ENCODE data around the gene NKAIN2.

NKAIN2 gene

DNA sequence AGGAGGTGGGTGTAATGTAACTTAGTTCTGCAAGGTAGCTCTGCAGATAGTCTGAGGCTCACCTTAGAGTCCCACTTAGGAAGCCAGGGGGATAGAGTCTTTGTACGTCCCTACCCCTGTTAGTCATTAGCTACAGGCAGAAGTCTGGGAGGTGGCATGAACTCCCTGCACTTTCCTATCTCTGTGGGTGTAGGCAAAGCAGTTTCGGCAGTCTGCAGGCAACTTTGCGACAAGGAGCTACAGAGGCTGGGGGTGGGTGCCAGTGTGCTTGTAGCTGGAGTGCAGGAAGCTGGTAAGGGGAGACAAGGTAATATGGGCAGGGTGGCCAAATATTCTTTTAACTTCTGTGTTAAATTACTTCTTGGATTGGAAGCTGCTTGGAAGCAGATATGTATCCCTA, 45.7 kb downstream of the NKAIN2 start:
- Histone ChIP-seq H3K36me3 (replicated peaks) (no peaks in the 10 kb centered on the region), H3K27me3 (replicated peaks) (no peaks in the 10 kb centered on the region), H3K27ac (no peak overlapping the region), H3K4me3 (ENCODE audit: low read depth, low read length) (no peak overlapping the region)
- no peak for TF ChIP-seq CTCF (IDR thresholded peaks at IDR 0.05; ENCODE audit: low read depth, low read length, missing control alignments)
- in situ Hi-C loops (cut with HindIII; ENCODE audit: low pct_ligation_motif_present, low sequenced_read_pairs) = no loop called here
- DNase-seq = no peak

GRCh38 chr6:123850555-123850954, 46.9 kb downstream of the NKAIN2 start:
- TF ChIP-seq CTCF (IDR thresholded peaks at IDR 0.05; ENCODE audit: low read depth, low read length, missing control alignments) = no peak
- Histone ChIP-seq H3K27ac (no peak overlapping the region), H3K36me3 (replicated peaks) (no peaks in the 10 kb centered on the region), H3K27me3 (replicated peaks) (no peaks in the 10 kb centered on the region), H3K4me3 (ENCODE audit: low read depth, low read length) (no peak overlapping the region)
- DNase-seq = no peak
- in situ Hi-C loops (cut with HindIII; ENCODE audit: low pct_ligation_motif_present, low sequenced_read_pairs) = no loop called here

DNA sequence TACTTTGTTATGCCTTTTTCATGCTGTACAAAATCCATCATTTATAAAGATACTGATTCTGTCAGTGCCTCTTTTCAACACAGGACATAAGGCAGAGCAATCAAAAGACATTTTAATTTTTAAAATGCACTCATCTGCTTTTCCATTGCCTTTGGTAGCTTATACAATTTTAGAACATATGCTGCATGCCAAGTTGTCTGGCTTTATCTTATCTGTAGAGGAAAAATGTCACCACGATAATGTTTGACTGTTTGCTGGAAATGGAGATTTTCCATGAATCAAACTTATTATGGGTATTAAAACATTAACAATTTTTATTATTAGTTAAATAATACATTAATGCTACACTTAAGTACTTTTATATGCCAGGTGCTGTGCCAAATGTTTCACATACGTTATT, 50.5 kb downstream of the NKAIN2 start:
- no peaks in the 10 kb centered on the region for H3K27me3 ChIP-seq (replicated peaks)
- DNase-seq = no peak
- H3K4me3 ChIP-seq (ENCODE audit: low read depth, low read length) = no peak overlapping the region
- in situ Hi-C loops (cut with HindIII; ENCODE audit: low pct_ligation_motif_present, low sequenced_read_pairs) = no loop called here
- TF ChIP-seq CTCF (IDR thresholded peaks at IDR 0.05; ENCODE audit: low read depth, low read length, missing control alignments) = no peak
- H3K27ac ChIP-seq = no peak overlapping the region
- no peaks in the 10 kb centered on the region for H3K36me3 ChIP-seq (replicated peaks)

DNA sequence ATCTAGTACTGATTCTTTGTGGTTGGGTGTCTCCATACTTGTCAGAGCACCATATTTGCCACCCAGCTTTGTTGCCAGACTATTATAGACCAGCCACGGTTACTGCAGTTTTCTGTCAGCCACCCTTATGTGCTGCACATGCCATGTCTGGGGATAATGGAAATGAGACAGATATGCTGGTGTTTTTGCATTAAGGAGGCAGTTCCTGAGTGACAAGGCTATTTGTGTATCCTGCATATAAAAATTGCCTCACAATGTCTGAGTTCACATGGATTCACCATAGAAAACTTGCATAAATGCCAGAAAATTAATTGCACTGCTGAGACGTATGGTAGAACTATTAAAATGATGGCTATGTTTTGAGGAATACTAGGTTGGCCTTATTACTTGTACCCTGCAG, 51.8 kb downstream of the NKAIN2 start:
- no peak for TF ChIP-seq CTCF (IDR thresholded peaks at IDR 0.05; ENCODE audit: low read depth, low read length, missing control alignments)
- H3K27ac ChIP-seq = no peak overlapping the region
- in situ Hi-C loops (cut with HindIII; ENCODE audit: low pct_ligation_motif_present, low sequenced_read_pairs) = no loop called here
- DNase-seq = no peak
- no peaks in the 10 kb centered on the region for H3K27me3 ChIP-seq (replicated peaks)
- no peak overlapping the region for H3K4me3 ChIP-seq (ENCODE audit: low read depth, low read length)
- no peaks in the 10 kb centered on the region for H3K36me3 ChIP-seq (replicated peaks)

DNA sequence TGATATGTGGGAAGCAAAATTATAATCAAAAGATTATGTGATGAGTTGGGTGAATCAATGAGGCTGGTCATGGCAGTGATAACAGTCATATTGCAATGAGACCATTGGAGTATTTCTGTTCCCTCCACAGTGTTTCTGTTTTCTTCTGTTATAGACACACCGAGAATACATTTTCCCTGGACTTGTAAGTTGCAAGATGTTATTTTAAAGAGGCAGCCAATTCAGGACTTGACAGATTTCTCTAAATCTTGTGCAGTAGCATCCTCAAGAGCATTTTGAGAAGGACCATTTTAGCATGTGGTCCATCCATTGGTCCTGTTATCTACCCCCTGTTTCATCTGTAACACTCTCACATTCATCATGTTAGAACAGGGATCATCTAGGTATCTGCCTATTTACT, 55.6 kb downstream of the NKAIN2 start:
- no peak for TF ChIP-seq CTCF (IDR thresholded peaks at IDR 0.05; ENCODE audit: low read depth, low read length, missing control alignments)
- H3K36me3 ChIP-seq (replicated peaks) = no peaks in the 10 kb centered on the region
- no peaks in the 10 kb centered on the region for H3K27me3 ChIP-seq (replicated peaks)
- no peak for DNase-seq
- no peak overlapping the region for H3K4me3 ChIP-seq (ENCODE audit: low read depth, low read length)
- in situ Hi-C loops (cut with HindIII; ENCODE audit: low pct_ligation_motif_present, low sequenced_read_pairs) = no loop called here
- no peak overlapping the region for H3K27ac ChIP-seq

DNA sequence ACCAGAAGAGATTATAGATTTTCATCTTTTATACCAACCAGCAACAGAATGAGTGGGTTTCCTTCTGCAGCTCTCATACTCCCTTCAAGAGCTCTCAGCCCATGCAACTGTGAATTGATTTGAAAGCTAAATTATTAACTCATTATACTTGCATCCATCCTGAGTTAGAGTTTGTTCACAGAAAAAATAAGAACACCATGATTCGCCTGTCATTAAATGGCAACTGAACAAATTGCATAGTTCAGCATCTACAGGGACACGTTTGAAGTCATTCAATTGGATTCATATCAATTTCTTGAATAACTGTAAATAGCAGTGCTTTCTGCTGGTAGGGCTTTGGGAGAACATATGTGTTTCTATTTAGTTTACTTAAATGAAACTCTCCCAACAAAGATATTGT, 65.7 kb downstream of the NKAIN2 start:
- TF ChIP-seq CTCF (IDR thresholded peaks at IDR 0.05; ENCODE audit: low read depth, low read length, missing control alignments) = no peak
- no peak overlapping the region for H3K27ac ChIP-seq
- in situ Hi-C loops (cut with HindIII; ENCODE audit: low pct_ligation_motif_present, low sequenced_read_pairs) = no loop called here

More for the DNA sequence above, 65.7 kb downstream of the NKAIN2 start:
- H3K4me3 ChIP-seq (ENCODE audit: low read depth, low read length) = no peak overlapping the region
- H3K27me3 ChIP-seq (replicated peaks) = no peaks in the 10 kb centered on the region
- H3K36me3 ChIP-seq (replicated peaks) = no peaks in the 10 kb centered on the region
- DNase-seq = no peak

Measured in brain microvascular endothelial cell (primary cell).